Measurements from ENCODE around the gene KLHL30. TPM values are rescaled to one million over a fixed set of nuclear protein-coding genes. Genes with fewer than 3 reads are reported as not detected.

KLHL30 gene
- polyA plus RNA-seq (not detected in 3 replicates), polyA minus RNA-seq (not detected in 3 replicates)
- not detected for polyA plus RNA-seq (2011; ENCODE audit: low read depth)
- not detected in 2 replicates for polyA plus RNA-seq (2011; cell fraction: cytosol; rRNA removed)
- 0.03 TPM in 1 of 2 replicates, not detected in the other for polyA plus RNA-seq (2011; cell fraction: nucleus; rRNA removed)
- polyA plus RNA-seq (2012; ENCODE audit: low replicate concordance): not detected in 2 replicates
- not detected for polyA minus RNA-seq (2011; cell fraction: cytosol; rRNA and poly(A)+ RNA removed)
- not detected in 2 replicates for polyA minus RNA-seq (2011; cell fraction: nucleus; rRNA and poly(A)+ RNA removed)

DNA sequence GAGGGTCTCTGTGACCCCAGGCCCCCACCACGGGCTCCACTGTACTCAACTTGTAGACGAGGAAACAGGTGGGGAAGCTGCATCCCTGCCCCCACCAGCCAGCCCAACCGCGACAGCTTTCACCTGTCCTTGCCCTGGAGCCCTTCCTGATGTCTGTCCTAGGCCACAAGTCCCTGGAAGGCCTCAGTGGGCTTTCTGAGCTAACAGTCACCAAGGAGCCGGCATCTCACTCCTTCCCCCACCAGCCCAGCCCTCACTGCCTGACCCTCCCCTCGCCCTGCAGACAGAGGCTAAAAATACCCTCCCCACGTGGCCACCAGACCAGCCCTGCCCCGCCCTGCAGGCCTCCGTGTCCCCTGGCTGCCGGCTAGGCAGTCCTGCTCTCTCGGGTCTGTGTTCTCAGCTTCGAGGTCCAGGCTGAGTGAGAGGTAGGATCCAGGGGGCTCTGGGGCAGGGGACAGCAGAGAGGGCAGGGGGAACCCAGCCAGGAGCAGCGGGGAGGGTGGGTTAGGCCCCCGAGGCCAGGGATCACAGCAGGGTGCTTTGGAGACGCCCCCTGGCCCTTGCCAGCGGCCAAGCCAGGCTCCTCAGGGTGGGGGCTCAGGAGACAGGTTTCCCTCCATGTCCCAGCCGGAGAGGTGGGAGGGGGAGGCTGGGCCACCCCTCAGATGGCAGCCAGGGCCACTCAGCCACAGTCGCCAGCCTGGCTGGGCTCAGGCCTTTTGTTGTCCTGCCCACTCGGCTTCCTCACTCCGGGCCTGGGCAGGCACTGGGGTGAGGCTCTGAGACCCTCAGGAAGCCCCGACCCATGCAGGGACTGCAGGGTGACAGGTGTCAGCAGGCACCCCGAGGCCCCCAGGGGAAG, at the start of gene KLHL30:
TSS of gene KLHL30 (plus strand) at position 338 of the 865 bp plus-strand sequence. CDS start 2,087 bp downstream, outside the sequence.
- Histone ChIP-seq H3K27ac (ENCODE audit: control insufficient read depth, insufficient read depth, low read length) (no peak within 1 kb of the TSS), H3K4me1 (ENCODE audit: control insufficient read depth, extremely low read depth, insufficient read depth, low read length) (peaks cover 25% of the 10 kb centered on the region), H3K9me3 (ENCODE audit: control insufficient read depth, low read depth, low read length) (no peaks in the 10 kb centered on the region), H3K79me2 (ENCODE audit: control insufficient read depth, insufficient read depth, low read length) (no peaks in the 10 kb centered on the region), H3K9me1 (ENCODE audit: control insufficient read depth, extremely low read depth, insufficient read depth, low read length) (no peaks in the 10 kb centered on the region), H3K27me3 (ENCODE audit: control insufficient read depth, extremely low read depth, insufficient read depth, low read length) (no peaks in the 10 kb centered on the region), H3K4me2 (ENCODE audit: control insufficient read depth, extremely low read depth, insufficient read depth, low read depth, low read length) (no peak within 1 kb of the TSS), H3K9ac (ENCODE audit: control insufficient read depth, extremely low read depth, insufficient read depth, low read length) (no peak within 1 kb of the TSS), H3K36me3 (ENCODE audit: control insufficient read depth in 2 of 2, extremely low read depth in 1 of 2, insufficient read depth in 2 of 2, low read length in 2 of 2) (no peaks in the 10 kb centered on the region), H2AFZ (ENCODE audit: control insufficient read depth, low read length) (no peak within 1 kb of the TSS), H3K4me3 (ENCODE audit: control insufficient read depth in 2 of 3, extremely low read depth in 1 of 3, insufficient read depth in 2 of 3, low read depth in 1 of 3, low read length in 3 of 3) (no peak within 1 kb of the TSS), H4K20me1 (ENCODE audit: control insufficient read depth, extremely low read depth, insufficient read depth, low read length) (no peaks in the 10 kb centered on the region)
- FAIRE-seq (no peak), DNase-seq (ENCODE audit: low read depth, low spot score) (no peak)
- dilution Hi-C loops (cut with MboI; ENCODE audit: extremely low pct_ligation_motif_present, low sequenced_read_pairs): no loop called here
- TF ChIP-seq, protein P1, sequence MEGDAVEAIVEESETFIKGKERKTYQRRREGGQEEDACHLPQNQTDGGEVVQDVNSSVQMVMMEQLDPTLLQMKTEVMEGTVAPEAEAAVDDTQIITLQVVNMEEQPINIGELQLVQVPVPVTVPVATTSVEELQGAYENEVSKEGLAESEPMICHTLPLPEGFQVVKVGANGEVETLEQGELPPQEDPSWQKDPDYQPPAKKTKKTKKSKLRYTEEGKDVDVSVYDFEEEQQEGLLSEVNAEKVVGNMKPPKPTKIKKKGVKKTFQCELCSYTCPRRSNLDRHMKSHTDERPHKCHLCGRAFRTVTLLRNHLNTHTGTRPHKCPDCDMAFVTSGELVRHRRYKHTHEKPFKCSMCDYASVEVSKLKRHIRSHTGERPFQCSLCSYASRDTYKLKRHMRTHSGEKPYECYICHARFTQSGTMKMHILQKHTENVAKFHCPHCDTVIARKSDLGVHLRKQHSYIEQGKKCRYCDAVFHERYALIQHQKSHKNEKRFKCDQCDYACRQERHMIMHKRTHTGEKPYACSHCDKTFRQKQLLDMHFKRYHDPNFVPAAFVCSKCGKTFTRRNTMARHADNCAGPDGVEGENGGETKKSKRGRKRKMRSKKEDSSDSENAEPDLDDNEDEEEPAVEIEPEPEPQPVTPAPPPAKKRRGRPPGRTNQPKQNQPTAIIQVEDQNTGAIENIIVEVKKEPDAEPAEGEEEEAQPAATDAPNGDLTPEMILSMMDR (optimal IDR thresholded peaks at IDR 0.05 in 1 of 3, IDR thresholded peaks at IDR 0.05 in 1 of 3, conservative IDR thresholded peaks at IDR 0.05 in 1 of 3; ENCODE audit: extremely low read depth in 1 of 3, insufficient read depth in 2 of 3, low read length in 3 of 3): no peak
- TF ChIP-seq EZH2 (IDR thresholded peaks at IDR 0.05; ENCODE audit: low read length): no peak

GRCh38 chr2:238090887-238091286, 47.6 kb upstream of the KLHL30 start:
- Histone ChIP-seq H3K9ac (ENCODE audit: control insufficient read depth, extremely low read depth, insufficient read depth, low read length) (no peak overlapping the region), H3K9me1 (ENCODE audit: control insufficient read depth, extremely low read depth, insufficient read depth, low read length) (no peaks in the 10 kb centered on the region), H3K4me1 (ENCODE audit: control insufficient read depth, extremely low read depth, insufficient read depth, low read length) (no peaks in the 10 kb centered on the region), H3K36me3 (ENCODE audit: control insufficient read depth in 2 of 2, extremely low read depth in 1 of 2, insufficient read depth in 2 of 2, low read length in 2 of 2) (peaks cover 2 to 3% of the 10 kb centered on the region in 2 experiments), H3K9me3 (ENCODE audit: control insufficient read depth, low read depth, low read length) (no peaks in the 10 kb centered on the region), H3K27ac (ENCODE audit: control insufficient read depth, insufficient read depth, low read length) (no peak overlapping the region), H3K4me2 (ENCODE audit: control insufficient read depth, extremely low read depth, insufficient read depth, low read depth, low read length) (no peak overlapping the region), H3K79me2 (ENCODE audit: control insufficient read depth, insufficient read depth, low read length) (no peaks in the 10 kb centered on the region), H2AFZ (ENCODE audit: control insufficient read depth, low read length) (no peak overlapping the region), H3K4me3 (ENCODE audit: control insufficient read depth in 2 of 3, extremely low read depth in 1 of 3, insufficient read depth in 2 of 3, low read depth in 1 of 3, low read length in 3 of 3) (no peak overlapping the region), H3K27me3 (ENCODE audit: control insufficient read depth, extremely low read depth, insufficient read depth, low read length) (no peaks in the 10 kb centered on the region), H4K20me1 (ENCODE audit: control insufficient read depth, extremely low read depth, insufficient read depth, low read length) (no peaks in the 10 kb centered on the region)
- no peak for DNase-seq (ENCODE audit: low read depth, low spot score)
- no peak for FAIRE-seq
- TF ChIP-seq, protein P1 (optimal IDR thresholded peaks at IDR 0.05 in 1 of 3, IDR thresholded peaks at IDR 0.05 in 1 of 3, conservative IDR thresholded peaks at IDR 0.05 in 1 of 3; ENCODE audit: extremely low read depth in 1 of 3, insufficient read depth in 2 of 3, low read length in 3 of 3): no peak
- no peak for TF ChIP-seq EZH2 (IDR thresholded peaks at IDR 0.05; ENCODE audit: low read length)
- dilution Hi-C loops (cut with MboI; ENCODE audit: extremely low pct_ligation_motif_present, low sequenced_read_pairs): no loop called here
